Chondrocyte (in vitro differentiated cells): Measurements from ENCODE around the gene MCOLN2. TPM values are rescaled to one million over a fixed set of nuclear protein-coding genes. Genes with fewer than 3 reads are reported as not detected.
"Not testable (repeated sequence)": the region's sequence is repeated elsewhere in the genome, so short reads cannot be mapped to it uniquely, and the experiment has no call there.

Experiments used
- DNase-seq: peaks from one replicate; pipeline ENCODE4 v3.0.0; 2021; ENCODE audit warnings: mixed read lengths, low spot score
- H3K27ac Mint-ChIP-seq: one replicate; pipeline ENCODE4 v1.8.0; 2021; ENCODE audit warnings: mild to moderate bottlenecking, moderate library complexity, mixed read lengths; ENCODE audit not compliant: unreplicated experiment
- H3K27me3 Mint-ChIP-seq: 2 replicates; pipeline ENCODE4 v1.8.0; 2021; ENCODE audit warnings: low read depth, mixed read lengths
- H3K36me3 Mint-ChIP-seq: 2 replicates; pipeline ENCODE4 v1.8.0; 2021; ENCODE audit warnings: low read depth, mixed read lengths
- H3K4me1 Mint-ChIP-seq: 2 replicates; pipeline ENCODE4 v1.8.0; 2021; ENCODE audit warnings: low read depth, mild to moderate bottlenecking, mixed read lengths
- H3K4me3 Mint-ChIP-seq: one replicate; pipeline ENCODE4 v1.8.0; 2021; ENCODE audit warnings: mild to moderate bottlenecking, moderate library complexity, mixed read lengths; ENCODE audit not compliant: unreplicated experiment
- H3K9me3 Mint-ChIP-seq: 2 replicates; pipeline ENCODE4 v1.8.0; 2021; ENCODE audit warnings: low read depth, mixed read lengths
- CTCF ChIP-seq: fragments of 200-600 bp; sonication (generic); IDR thresholded peaks from 2 replicates; pipeline ENCODE4 v1.5.0; 2021; ENCODE audit warnings: antibody characterized with exemption, mild to moderate bottlenecking, moderate library complexity
- total RNA-seq: library from RNA; stranded (reverse); gene quantifications from 3 replicates; pipeline ENCODE4 v1.2.1, GENCODE V29; 2021

Gene MCOLN2
- total RNA-seq, 1 donor from 2014 or later = not detected

GRCh38 chr1:85019994-85020393 lies 23.1 kb upstream of the MCOLN2 start:
- H3K27me3 Mint-ChIP-seq = peaks cover 34% of the 10 kb centered on the region
- H3K4me3 Mint-ChIP-seq = no peak overlapping the region
- H3K36me3 Mint-ChIP-seq = peaks cover 1% of the 10 kb centered on the region
- H3K27ac Mint-ChIP-seq = no peak overlapping the region
- no peaks in the 10 kb centered on the region for H3K4me1 Mint-ChIP-seq
- no peak for TF ChIP-seq CTCF
- peaks cover 4% of the 10 kb centered on the region for H3K9me3 Mint-ChIP-seq
- DNase-seq = no peak

DNA sequence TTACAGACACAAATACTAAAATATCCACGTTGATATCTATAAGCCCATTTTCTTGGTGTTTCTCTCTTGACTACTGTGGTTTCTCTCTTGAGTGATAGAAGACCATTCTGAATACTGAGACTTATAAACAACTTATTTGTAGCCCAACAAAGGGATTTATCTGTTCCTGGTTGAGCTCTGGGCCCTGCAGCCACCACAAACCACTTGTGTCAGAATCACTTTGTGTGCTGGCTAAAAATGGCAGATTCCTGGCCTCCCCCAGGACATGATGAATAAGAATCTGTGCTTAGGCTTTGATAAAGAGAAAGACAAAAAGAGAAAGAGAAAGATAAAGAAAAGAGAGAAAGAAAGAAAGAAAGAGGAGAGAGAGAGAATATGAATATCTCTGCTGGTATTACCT lies 18.9 kb upstream of the MCOLN2 start:
- Mint-ChIP-seq H3K27ac (no peak overlapping the region), H3K27me3 (peaks cover 54% of the 10 kb centered on the region)
- TF ChIP-seq CTCF = no peak

GRCh38 chr1:85005641-85006040 lies 8.7 kb upstream of the MCOLN2 start:
- not testable (repeated sequence) for DNase-seq, H3K4me3 Mint-ChIP-seq, H3K4me1 Mint-ChIP-seq, H3K27ac Mint-ChIP-seq
- peaks cover 17% of the 10 kb centered on the region for H3K36me3 Mint-ChIP-seq
- peaks cover 73% of the 10 kb centered on the region for H3K27me3 Mint-ChIP-seq
- peaks cover 37% of the 10 kb centered on the region for H3K9me3 Mint-ChIP-seq

More for the DNA sequence above, 18.9 kb upstream of the MCOLN2 start:
- DNase-seq = no peak
- H3K9me3 Mint-ChIP-seq = peaks cover 16% of the 10 kb centered on the region
- no peak overlapping the region for H3K4me3 Mint-ChIP-seq
- H3K36me3 Mint-ChIP-seq = peaks cover 5% of the 10 kb centered on the region
- H3K4me1 Mint-ChIP-seq = no peaks in the 10 kb centered on the region

- DNase-seq = no peak
- Mint-ChIP-seq H3K4me3 (no peak overlapping the region), H3K27ac (no peak overlapping the region), H3K4me1 (peaks cover 12% of the 10 kb centered on the region), H3K36me3 (peaks cover 14% of the 10 kb centered on the region), H3K27me3 (peaks cover 76% of the 10 kb centered on the region), H3K9me3 (peaks cover 17% of the 10 kb centered on the region)
- no peak for TF ChIP-seq CTCF
Measured at GRCh38 chr1:85001742-85002141, 4.8 kb upstream of the MCOLN2 start.

DNA sequence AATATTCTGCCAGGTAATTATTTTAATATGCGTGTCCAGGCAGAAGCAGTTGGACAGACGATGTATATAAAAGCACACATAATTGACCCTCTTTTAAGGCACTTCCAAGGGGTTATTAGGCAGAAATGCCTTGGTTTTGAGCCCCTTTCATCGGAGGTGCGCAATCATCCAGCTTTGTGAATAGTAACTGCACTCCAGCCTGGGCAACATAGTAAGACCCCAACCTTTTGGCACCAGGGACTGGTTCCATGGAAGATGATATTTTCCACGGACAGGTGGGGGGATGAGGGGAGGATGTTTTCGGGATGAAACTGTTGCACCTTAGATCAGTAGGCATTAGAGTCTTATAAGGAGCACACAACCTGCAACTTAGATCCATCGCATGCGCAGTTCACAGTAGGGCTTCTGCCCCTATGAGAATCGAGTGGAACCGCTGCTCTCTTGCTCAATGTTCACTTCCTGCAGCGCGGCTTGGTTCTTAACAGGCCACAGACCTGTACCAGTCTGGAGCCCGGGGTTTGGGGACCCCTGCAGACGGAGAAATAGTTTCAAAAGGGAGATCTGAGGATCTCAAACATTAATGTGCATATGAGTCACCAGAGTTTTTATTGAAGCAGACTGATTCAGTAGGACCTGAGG lies 1.8 kb upstream of the MCOLN2 start:
- DNase-seq = no peak
- Mint-ChIP-seq H3K27ac (no peak overlapping the region), H3K9me3 (peaks cover 12% of the 10 kb centered on the region), H3K4me3 (peak overlapping the region; percentile 67), H3K36me3 (peaks cover 10% of the 10 kb centered on the region), H3K4me1 (peaks cover 16% of the 10 kb centered on the region), H3K27me3 (peaks cover 70% of the 10 kb centered on the region)
- no peak for TF ChIP-seq CTCF
